GM12892 (cell line): ENCODE measurements around the gene PRR16.

Experiments used
- POLR2A ChIP-seq: IDR thresholded peaks from 2 replicates; pipeline ENCODE4 v1.6.1; 2011; ENCODE audit warnings: low read depth, low read length, control low read depth
- POLR2AphosphoS5 ChIP-seq: IDR thresholded peaks from 2 replicates; pipeline ENCODE4 v1.6.1; 2011; ENCODE audit warnings: low read depth, low read length, control low read depth
- TAF1 ChIP-seq: IDR thresholded peaks from 2 replicates; pipeline ENCODE4 v1.6.1; 2011; ENCODE audit warnings: low read depth, mild to moderate bottlenecking, control low read depth, low read length, borderline replicate concordance

DNA sequence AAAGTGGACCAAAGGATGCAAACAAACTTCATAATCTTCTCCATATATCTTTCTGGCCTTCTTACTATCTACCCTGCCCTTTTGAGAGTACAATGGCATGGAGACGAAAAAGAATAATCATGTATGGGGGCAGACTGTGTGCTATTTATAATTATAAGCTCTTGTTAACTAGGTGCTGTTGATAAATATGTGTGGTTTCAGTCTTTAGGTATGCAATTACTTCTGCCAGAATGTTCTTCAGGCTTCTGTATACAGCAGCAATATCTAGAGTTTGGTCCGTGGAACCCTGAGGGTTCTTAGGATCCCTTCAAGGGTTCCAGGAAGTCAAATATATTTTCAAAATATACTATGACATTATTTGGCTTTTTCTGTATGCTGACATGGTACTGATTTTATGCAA lies 20.5 kb upstream of the PRR16 start:
- TF ChIP-seq POLR2AphosphoS5 (no peak), POLR2A (no peak), TAF1 (no peak)
